LoVo (cell line): ENCODE measurements around the gene PHF10.
"Not testable (repeated sequence)": the region's sequence is repeated elsewhere in the genome, so short reads cannot be mapped to it uniquely, and the experiment has no call there.

ENCODE experiments used
- DNase-seq: peaks from one replicate; pipeline ENCODE4 v3.0.0-alpha.2; 2016; ENCODE audit warnings: low spot score

The PHF10 gene

GRCh38 chr6:169724494-169725124 is at the start of gene PHF10:
PHF10 (minus strand) TSS chr6:169724500; CDS start chr6:169723931, 569 bp downstream.
- DNase-seq: no peak

- no peak for DNase-seq
These were observed 42.8 kb upstream of the PHF10 start for GRCh38 chr6:169766921-169767736.

GRCh38 chr6:169766232-169766631 is 41.9 kb upstream of the PHF10 start:
- DNase-seq: no peak

GRCh38 chr6:169765789-169766188 is 41.5 kb upstream of the PHF10 start:
- not testable (repeated sequence) for DNase-seq

GRCh38 chr6:169763881-169764280 is 39.6 kb upstream of the PHF10 start:
- no peak for DNase-seq

GRCh38 chr6:169763308-169763707 is 39.0 kb upstream of the PHF10 start:
- no peak for DNase-seq

- no peak for DNase-seq
These were observed 30.9 kb upstream of the PHF10 start for GRCh38 chr6:169755162-169755561.

GRCh38 chr6:169752074-169752623 is 27.8 kb upstream of the PHF10 start:
- DNase-seq: no peak

GRCh38 chr6:169751242-169752073 is 27.2 kb upstream of the PHF10 start, which contains the start of the genes DYNLT2 and ERMARD:
DYNLT2 (minus strand) TSS chr6:169751572; CDS start chr6:169751458, 114 bp downstream.
ERMARD (plus strand) TSS chr6:169751622; CDS start chr6:169751658, 36 bp downstream.
- peak; percentile 92 for DNase-seq

GRCh38 chr6:169746556-169746955 is 22.3 kb upstream of the PHF10 start:
- DNase-seq: no peak

GRCh38 chr6:169745405-169745804 is 21.1 kb upstream of the PHF10 start:
- DNase-seq: no peak

- no peak for DNase-seq
These were observed 17.0 kb upstream of the PHF10 start for GRCh38 chr6:169741344-169741743.

- DNase-seq: no peak
These were observed 14.8 kb upstream of the PHF10 start for GRCh38 chr6:169738976-169739529.

- DNase-seq: no peak
These were observed 14.1 kb upstream of the PHF10 start for GRCh38 chr6:169738204-169738975.

- no peak for DNase-seq
These were observed 5.7 kb upstream of the PHF10 start for GRCh38 chr6:169729961-169730360.

GRCh38 chr6:169726963-169727362 is 2.7 kb upstream of the PHF10 start:
- no peak for DNase-seq

- no peak for DNase-seq
These were observed 1.7 kb upstream of the PHF10 start for GRCh38 chr6:169726049-169726400.

- no peak for DNase-seq
These were observed 1.1 kb upstream of the PHF10 start for GRCh38 chr6:169725125-169726048.

GRCh38 chr6:169723991-169724493 is 258 bp downstream of the PHF10 start:
- peak; percentile 42 for DNase-seq
